Measurements from ENCODE around the gene RGS10.

DNA sequence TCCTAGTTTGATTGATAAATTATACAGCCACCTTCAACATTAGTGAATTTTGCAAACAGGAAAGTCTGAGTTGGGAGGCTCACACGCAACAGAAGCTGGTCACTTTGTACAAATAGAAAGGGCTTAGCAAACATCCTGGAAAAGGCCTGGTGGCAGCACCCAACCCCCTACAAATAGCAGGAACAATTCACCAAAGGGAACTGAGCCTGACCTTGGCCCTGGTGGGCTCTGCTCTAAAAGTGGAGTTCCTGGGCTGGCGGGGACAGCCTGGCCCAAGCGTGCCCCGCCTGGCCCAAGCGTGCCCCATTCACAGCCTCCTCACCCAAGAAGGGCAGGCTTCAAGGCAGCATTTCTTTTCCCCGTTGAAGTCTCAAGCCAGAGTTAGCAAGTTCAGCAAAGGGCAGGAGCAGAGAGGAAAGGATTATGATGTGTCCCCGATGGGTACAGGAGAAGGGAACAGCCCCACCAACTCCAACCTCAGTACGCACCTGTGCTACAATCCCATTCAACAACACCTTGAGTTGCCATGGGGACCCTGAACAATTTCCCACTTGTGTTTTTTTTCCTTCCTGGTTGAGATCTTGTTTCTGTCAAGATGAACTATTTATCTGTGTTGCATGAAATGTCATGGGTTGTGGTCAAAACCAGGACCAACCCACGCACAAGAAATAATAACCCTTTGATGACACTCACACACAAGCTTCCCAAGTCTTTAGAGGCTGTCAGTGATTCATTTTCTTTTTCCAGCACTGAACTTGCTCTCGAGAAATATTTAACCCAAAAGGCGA, 43.4 kb downstream of the RGS10 start:
- TF ChIP-seq EP300 (IDR thresholded peaks at IDR 0.05) = no peak
- TF ChIP-seq, protein P1, sequence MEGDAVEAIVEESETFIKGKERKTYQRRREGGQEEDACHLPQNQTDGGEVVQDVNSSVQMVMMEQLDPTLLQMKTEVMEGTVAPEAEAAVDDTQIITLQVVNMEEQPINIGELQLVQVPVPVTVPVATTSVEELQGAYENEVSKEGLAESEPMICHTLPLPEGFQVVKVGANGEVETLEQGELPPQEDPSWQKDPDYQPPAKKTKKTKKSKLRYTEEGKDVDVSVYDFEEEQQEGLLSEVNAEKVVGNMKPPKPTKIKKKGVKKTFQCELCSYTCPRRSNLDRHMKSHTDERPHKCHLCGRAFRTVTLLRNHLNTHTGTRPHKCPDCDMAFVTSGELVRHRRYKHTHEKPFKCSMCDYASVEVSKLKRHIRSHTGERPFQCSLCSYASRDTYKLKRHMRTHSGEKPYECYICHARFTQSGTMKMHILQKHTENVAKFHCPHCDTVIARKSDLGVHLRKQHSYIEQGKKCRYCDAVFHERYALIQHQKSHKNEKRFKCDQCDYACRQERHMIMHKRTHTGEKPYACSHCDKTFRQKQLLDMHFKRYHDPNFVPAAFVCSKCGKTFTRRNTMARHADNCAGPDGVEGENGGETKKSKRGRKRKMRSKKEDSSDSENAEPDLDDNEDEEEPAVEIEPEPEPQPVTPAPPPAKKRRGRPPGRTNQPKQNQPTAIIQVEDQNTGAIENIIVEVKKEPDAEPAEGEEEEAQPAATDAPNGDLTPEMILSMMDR (IDR thresholded peaks at IDR 0.05) = no peak
- no peak for TF ChIP-seq POLR2A (IDR thresholded peaks at IDR 0.05)

Data from tibial nerve (tissue), 4 donors.